NCI-H748 (cell line): ENCODE measurements around the gene ABHD5.
A peak's percentile ranks its signal among the peaks of the same experiment; 100 is the strongest.

ENCODE experiments used
- DNase-seq: peaks from one replicate; lab custom pipeline; 2025; ENCODE audit not compliant: unreplicated experiment; lab: John Stamatoyannopoulos, UW

ABHD5 gene

DNA sequence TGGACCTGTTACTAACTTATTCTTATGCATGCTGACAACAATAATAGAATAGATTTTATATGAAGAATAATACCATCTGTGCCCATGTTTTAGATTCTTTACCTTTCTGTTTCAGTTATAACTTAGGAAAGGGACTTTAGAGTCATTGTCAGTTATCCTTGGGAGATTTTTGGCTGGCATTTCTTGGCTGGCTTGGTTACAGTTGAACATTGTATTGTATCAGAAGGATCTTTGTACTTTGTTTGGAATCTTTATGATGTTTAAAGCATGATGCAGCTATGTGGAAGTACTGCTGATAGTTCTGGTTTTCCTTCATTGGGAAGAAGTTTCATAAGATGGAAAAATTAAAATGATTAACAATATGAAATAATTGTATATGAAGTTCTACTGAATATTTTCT, 19.9 kb downstream of the ABHD5 start:
- DNase-seq, result no peak

DNA sequence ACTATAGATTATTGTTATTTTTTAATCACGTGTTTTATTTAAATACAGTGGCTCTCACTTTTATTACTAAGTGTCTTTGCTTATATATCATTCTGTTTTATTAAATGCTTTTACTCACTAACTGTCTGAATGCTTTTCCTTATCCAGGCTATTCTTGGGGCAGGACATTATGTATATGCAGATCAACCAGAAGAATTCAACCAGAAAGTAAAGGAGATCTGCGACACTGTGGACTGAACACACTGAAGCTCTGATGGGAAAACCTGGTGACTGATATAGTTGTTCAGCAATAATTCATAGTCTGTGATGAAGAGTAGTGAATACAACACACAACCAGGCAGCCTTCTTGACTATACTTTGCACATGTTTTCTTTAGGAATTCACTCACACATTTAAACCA, 27.6 kb downstream of the ABHD5 start:
- no peak for DNase-seq

DNA sequence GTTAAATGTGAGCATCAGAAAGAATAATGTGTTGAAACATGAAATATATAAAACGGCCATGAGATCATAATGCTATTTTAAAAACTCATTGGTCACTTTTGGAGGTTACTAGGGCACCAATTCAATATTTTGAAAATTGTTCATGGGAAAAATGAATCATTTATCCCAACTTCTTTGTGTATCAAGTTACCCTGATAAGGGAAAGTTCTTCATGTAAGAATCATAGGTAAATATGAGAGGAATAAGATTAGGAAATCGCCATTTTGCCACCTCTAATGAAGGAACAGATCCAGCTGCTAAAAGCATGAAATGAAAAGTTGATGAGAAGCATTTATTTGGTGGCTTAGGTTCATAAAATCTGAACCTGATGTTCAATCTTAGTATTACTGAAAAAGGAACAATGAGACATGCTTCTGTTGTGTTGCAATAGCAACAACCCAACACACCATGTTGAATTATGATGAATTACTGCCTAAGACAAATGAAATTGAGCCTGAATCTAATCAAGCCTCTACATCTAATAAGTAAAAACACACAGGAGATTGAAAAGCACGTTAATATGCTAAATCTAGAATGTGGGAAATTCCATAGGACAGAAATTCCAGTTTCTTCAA, 32.5 kb downstream of the ABHD5 start:
- DNase-seq, result no peak

DNA sequence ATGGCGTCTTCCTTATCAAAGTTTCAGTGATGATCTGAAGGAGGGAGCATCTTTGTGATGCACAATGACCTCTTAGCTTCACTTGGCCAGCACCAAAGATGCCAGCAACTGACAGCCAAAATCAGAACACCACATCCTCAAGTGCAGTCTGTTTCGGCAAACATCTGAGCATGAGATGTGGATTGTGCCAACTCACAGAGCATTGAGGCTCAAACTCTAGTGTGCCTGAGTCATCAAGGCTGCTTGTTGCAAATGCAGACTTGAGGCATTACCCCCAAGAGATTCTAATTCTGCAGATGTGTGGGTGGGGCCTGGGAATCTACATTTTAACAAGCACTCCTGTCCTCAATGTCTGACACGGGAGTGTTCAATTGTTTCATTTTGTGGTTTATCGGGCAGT, 35.8 kb downstream of the ABHD5 start:
- DNase-seq, result no peak

DNA sequence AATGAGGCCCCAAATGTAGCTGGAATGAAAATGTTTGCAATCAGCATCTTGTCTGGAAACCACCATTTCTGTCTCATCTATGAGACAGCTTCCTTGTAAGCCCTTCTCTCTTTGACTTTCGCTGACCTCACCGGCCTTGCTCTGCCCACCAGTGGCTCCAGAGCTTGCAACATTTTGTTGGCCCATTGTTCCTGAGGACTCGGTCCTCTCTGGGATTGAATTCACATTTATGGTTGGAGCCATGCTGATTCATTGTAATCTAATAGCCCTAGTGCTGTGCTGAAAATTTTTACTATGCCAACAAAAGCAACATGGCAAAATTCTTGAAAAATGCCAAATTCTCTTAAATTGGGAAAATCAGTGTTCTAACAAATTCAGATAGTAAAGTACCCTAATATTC, 37.2 kb downstream of the ABHD5 start:
- no peak for DNase-seq

DNA sequence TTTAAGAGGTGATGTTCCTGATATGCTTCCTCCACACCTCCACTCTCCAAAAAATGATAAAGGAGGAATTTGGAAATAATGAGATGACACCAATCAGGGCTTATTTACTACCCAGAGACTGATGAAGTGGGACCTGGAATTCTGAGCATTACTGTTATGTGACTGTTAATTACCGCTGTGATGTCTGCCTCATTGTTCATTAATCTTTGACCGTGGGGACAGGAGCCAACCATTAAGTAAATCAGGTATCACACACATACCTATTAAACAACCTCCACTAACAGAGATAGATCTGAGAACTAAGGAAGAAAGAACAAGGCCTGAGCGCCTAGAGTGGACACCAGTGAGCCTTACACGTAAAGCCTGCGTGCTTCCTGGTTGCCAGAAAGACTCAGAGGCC, 37.7 kb downstream of the ABHD5 start:
- DNase-seq, result no peak

DNA sequence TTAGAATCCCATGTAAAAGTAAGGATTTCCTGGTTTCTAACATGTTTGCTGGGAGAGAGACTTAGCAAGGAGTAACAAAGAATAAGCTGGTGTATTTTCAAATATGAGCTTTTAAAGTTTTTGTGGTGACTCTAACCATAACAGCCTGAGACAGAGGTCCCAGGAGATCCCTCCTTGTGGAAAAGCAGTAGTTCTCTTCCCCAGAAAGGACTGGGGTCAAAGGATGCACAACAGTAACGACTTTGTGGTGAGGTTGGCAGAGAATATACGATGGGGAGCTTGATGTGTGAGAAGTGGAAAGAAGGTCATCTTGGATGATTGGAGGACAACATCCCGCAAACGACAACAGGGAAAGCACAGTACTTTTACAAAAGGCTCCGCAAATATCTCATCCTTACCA, 38.2 kb downstream of the ABHD5 start:
- DNase-seq, result no peak

DNA sequence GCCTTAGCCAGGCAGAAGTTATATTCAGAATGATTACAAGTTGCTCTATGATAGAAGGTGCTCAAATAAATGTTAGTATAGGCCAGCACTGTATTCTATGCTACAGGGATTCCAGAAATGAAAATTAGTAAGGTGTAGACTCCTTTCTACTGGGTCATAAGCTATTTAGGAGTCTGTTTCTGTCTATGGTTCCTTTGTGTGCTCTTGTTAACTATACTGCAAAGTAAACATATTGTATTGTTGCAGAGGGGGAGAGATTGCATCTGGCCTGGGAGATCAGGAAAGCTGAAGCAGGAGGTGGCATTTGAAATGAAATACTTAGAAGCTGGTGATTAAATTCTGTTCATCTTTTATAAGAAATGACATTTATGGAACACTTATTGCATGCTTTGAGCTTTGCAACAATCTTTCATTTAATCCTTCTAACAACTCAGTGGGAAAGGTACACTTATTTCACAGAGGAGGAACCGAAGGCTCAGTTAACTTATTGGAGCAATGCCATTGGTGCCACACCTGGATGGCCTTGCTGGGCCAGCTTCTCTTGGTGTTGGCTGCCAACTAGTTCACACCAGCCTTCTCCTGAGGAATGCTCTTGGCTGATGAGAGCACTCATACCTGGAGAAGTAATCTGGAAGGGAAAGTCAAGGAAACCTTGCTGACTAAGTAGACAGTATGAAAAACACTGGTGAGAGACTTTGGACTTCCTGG, 39.1 kb downstream of the ABHD5 start:
- DNase-seq, result peak; percentile 16

DNA sequence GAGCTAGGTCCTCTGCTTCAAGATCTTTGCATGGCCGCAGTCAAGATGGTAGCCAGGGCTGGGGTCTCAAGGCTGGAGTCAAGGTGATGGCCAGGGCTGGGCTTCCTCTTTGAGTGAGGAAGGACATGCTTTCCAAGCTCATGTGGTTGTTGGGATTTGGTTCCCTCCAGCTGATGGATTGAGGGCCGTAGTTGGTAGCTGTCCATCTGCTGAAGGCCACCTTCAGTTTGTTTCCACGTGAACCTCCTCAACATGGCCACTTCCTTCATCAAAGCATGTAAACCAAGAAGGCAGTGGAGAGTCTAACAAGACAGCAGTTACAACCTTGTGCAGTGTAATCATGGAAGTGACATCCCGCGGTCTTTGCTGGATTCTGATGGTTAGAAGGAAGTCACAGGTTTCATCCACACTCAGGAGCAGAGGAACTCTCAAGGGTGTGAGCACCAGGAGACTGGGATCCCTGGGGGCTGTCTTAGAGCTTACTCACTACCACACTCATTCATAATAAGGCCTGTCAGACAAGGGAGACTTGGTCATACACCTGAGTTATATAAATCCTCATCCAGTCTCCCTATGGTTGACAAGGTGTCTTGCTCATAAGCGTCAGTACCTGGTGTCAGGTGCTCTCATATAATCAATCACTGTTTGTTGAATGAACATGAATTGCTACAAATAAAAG, 42.1 kb downstream of the ABHD5 start:
- DNase-seq, result no peak

DNA sequence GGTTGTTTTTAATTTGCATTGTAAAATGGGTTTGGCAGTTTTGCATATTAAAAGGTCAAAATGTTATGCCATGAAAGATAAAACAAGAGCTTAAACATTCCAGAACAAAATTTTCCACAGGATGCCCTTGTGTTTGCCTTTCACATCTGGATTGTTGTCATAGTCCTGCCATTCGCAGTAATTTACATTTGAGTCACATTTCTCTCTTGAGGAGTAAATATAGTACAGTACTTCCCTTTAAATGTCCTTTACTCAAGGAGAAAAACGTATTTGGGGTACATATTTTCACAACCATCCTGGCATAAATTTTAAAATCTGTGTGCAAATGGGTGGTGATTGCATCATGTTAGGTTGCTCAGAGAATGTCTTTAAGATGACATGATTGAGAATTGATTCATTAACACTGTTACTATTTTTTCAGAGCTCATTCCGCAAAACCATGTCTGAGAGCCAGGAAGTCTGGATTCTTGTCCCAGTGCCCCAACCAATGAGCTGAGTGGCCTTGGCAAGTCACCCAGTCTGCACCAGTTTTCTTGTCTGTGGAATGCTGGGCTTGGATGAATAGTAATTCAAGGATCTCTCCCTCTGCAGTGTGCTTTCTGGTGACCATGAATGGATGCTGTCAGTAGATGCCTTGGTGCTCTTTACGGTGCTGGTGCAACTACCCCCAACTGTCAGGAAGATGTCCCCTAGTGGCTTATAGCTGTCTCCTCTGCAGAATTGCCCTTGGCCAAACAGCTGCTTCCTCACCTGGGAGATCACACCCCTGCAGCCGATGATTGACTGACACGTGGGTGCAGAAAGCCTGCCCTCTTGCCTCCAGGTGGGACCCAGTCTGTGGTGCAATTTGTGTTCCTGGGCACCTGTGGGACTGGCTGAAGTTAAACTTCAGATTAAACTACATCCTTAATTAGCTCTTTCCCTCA, 43.0 kb downstream of the ABHD5 start:
- no peak for DNase-seq

DNA sequence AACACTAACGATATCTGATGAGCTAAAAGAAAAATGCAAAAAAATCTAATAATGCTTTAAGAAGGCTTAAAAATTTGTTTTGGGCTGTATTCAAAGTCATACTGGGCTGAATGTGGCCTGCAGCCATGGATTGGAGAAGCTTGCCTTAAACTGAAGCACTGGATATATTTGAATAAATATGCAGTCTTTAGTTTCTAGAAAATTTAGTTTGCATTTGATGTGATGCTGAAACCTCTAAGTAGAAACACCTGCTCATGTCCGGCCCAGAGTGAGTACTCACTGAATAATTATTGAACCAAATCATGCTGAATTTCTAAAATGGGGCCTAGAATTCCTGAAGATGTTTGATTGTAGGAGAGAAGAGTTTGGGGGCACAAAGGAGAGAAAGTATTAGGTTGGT, 43.9 kb downstream of the ABHD5 start:
- DNase-seq, result no peak

DNA sequence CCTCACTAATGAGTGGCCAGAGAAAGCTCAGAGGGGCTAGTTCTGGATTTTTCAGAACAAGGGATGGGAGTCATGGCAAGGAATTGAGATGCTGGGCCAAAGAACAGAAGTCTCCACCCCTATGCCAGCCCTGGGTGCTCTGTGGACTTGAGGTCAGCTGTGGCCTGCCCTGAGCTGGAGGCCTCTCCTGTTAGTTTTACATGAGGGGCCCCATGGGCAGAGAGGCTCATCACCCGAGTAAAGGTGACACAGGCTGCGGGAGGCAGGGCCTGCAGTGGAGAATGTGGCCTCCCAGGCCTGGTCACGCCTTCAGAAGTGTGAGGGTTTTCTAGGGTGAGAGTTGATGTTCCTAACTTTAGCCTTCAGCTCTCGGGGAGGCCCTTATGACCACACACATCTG, 44.9 kb downstream of the ABHD5 start:
- no peak for DNase-seq

DNA sequence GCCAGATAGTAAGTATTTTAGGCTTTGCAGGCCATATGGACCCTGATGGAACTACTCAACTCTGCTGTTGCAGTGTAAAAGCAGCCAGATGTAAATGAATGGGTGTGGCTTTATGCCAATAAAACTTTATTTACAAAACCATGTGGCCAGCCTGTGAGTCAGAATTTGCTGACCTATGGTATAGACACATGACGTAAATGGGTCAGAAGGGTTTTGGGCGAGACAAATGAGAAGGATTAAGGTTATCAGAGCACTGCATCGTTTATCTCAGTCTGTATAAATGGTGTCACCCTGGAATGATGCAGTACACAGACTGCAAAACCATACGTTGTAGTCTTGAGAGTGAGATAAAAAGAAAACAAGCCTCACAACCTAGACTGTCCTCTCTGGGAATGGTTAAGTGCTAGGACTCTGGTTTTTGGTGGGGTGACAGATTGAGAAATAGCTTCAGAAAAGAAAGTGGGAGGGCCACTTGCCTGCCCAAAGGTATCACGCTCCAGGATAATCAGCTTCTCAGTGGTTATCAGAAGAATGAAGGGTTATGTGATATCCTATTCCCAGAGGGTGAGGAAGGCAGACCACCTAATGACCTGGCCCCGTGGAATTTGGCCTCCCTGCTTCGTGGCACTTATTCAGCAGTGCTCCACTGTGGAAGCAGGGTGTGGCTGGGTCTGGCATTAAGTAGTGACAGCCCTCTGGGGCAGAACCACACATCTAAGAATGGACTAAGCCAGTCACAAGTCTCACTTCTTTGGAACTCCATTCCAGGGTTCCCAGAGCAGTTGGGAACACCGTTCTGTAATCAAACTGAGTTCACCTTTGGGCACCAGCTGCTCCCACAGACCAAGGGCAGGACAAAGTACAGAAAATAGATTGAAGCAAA, 46.1 kb downstream of the ABHD5 start:
- no peak for DNase-seq

DNA sequence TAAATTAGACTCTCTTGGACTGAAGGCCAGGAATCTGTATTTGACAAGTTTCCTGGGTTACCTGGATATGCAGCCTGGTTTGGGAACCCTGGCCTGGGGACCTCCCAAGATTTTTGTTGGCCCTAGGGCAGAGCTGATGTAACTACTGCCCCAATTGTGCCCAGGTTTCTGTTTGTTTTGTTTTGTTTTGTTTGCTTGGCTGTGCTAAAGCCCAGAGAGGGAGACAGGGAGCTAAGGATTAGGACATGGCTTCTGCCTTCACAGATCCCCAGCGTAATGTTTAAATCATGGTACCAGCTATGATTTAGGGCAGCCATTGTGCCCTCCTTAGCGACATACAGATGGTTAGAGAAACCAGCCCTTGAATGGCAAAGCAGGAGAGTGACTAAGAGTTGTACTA, 47.6 kb downstream of the ABHD5 start:
- no peak for DNase-seq

DNA sequence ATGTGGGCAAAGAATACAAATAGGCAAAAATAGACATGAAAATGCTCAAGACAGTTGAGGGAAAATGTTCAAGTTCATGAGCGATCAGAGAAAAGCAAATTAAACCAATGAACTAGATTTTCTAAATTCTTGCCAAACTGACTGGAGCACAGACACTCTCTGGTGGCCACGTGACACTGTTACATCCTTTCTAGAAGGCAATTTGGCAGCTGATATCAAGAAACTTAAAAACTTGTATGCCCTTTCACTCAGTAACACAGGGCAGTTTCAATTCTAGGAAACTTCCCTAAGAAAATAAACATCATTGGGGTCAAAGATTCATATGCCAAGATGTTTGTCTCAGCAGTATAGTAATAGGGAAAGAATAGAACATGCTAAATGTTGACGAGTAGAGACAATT, 52.2 kb downstream of the ABHD5 start:
- no peak for DNase-seq

DNA sequence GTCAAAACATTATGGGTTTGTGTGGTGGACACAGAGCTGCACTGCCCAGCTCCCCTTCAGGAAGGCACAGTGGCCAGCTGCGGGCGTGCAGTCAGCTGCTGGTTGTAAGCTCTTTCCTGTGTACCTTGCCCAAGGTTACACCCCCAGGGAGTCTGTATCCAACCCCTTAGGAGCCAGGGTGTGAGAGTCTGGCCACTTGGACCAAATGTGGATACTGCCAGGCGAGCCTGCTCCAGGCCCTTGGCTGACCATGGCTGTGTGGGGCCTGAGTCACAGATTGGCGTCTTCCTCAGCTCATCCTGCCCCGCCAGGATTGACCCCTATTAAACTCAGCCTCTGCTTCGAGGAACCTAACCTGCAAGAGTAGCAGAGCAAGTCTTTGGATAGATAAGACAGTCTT, 56.9 kb downstream of the ABHD5 start:
- DNase-seq, result no peak

DNA sequence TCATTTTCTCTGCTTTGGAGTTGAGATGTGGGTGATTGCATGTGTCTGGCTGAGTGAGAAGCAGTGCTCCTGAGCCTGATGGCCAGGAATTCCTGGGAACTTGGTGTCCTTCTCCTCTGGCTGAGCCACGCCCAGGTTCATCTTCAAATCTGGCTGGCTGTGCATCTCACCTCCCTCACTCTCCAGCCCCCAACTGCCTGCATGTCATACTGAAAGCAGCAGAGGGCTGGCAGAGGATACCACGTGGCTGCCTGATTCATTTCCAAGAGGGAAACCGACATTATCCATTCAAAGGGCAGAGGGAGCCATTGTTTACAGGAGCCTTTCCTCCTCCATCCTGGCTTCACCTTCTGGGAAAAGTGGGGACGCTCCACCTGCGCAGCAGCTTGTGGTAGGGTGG, 57.4 kb downstream of the ABHD5 start:
- DNase-seq, result no peak

DNA sequence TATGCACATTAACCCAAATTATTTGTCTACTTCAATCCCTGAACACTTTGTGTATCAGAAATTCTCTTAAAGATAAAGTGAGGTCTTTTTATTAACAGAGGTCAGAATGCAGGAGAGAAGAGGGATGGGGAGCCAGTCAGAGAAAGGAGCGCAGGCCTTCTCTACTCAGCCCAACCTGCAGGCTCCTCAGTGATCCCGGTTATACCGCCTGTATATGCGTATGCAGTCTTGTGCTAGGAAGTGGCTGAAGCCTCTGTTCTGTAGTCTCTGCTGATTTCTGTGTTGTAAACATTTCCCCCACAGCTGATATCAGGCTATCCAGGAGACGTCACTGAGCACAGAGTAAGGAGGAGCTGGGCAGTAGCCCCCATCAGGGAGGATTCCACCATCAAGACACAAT, 57.9 kb downstream of the ABHD5 start:
- no peak for DNase-seq

DNA sequence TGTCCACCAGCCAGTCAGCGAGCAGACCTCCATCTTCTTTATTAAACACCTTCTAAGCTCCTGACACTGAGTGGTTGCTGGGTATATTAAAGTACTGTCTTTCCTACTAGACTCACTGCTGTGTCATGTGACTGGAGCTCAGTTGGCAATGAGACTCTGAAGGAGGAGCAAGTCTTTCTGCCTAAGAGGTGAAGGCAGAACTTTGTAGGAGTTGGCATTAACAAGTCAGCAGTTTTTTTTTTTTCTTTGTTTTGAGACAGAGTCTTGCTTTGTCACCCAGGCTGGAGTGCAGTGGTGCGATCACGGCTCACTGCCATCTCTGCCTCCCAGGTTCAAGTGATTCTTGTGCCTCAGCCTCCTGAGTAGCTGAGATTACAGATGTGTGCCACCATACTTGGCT, 62.2 kb downstream of the ABHD5 start:
- no peak for DNase-seq
